Stimulated activated effector memory CD8-positive, alpha-beta T cell treated with anti-CD3 and anti-CD28 coated beads, Interleukin-12 subunit alpha, Interleukin-12 subunit beta, amount 100 ng/mL, for 72 hours (primary cell): ENCODE results near the gene BRIP1.
"Not testable (repeated sequence)": the region's sequence is repeated elsewhere in the genome, so short reads cannot be mapped to it uniquely, and the experiment has no call there.

Experiments used
- ATAC-seq: fragments of 150-1000 bp; cut with Tn5 transposase; 2 replicates; pipeline ENCODE4 v1.10.0; 2021
- DNase-seq, 2 donors: peaks; one replicate each; pipeline ENCODE4 v3.0.0; 2021 to 2022; ENCODE audit warnings: low spot score in 2 of 2
- H3K27ac Mint-ChIP-seq: one replicate; pipeline ENCODE4 v1.8.0; 2022; ENCODE audit warnings: mild to moderate bottlenecking, mixed read lengths
- H3K36me3 Mint-ChIP-seq: one replicate; pipeline ENCODE4 v1.8.0; 2022; ENCODE audit warnings: mild to moderate bottlenecking, mixed read lengths
- H3K4me1 Mint-ChIP-seq: one replicate; pipeline ENCODE4 v1.8.0; 2022; ENCODE audit warnings: mixed read lengths
- H3K4me3 Mint-ChIP-seq: one replicate; pipeline ENCODE4 v1.8.0; 2022; ENCODE audit warnings: mild to moderate bottlenecking, mixed read lengths
- H3K9me3 Mint-ChIP-seq: one replicate; pipeline ENCODE4 v1.8.0; 2022; ENCODE audit warnings: mixed read lengths

The BRIP1 gene

GRCh38 chr17:61732169-61732568, 131.2 kb downstream of the BRIP1 start:
- ATAC-seq = no peak
- no peak for DNase-seq
- Mint-ChIP-seq H3K9me3 (no peaks in the 10 kb centered on the region), H3K27ac (no peak overlapping the region), H3K36me3 (no peaks in the 10 kb centered on the region), H3K4me1 (peaks cover 6% of the 10 kb centered on the region), H3K4me3 (no peak overlapping the region)

- H3K36me3 Mint-ChIP-seq = no peaks in the 10 kb centered on the region
- no peak overlapping the region for H3K27ac Mint-ChIP-seq
- peaks cover 6% of the 10 kb centered on the region for H3K4me1 Mint-ChIP-seq
- DNase-seq (no peak), ATAC-seq (no peak)
- H3K9me3 Mint-ChIP-seq = no peaks in the 10 kb centered on the region
- H3K4me3 Mint-ChIP-seq = no peak overlapping the region
Measured at GRCh38 chr17:61731330-61731729, 132.0 kb downstream of the BRIP1 start.

GRCh38 chr17:61729690-61730268, 133.5 kb downstream of the BRIP1 start:
- Mint-ChIP-seq H3K4me1 (peaks cover 6% of the 10 kb centered on the region), H3K36me3 (no peaks in the 10 kb centered on the region), H3K27ac (no peak overlapping the region), H3K9me3 (no peaks in the 10 kb centered on the region), H3K4me3 (no peak overlapping the region)
- no peak for DNase-seq
- no peak for ATAC-seq

GRCh38 chr17:61728297-61728836, 135.0 kb downstream of the BRIP1 start:
- Mint-ChIP-seq H3K4me3 (no peak overlapping the region), H3K27ac (no peak overlapping the region), H3K9me3 (no peaks in the 10 kb centered on the region), H3K4me1 (peaks cover 6% of the 10 kb centered on the region), H3K36me3 (no peaks in the 10 kb centered on the region)
- ATAC-seq (no peak), DNase-seq (no peak)

GRCh38 chr17:61727798-61728197, 135.5 kb downstream of the BRIP1 start:
- not testable (repeated sequence) for H3K36me3 Mint-ChIP-seq, H3K4me1 Mint-ChIP-seq, ATAC-seq, H3K27ac Mint-ChIP-seq, H3K4me3 Mint-ChIP-seq, H3K9me3 Mint-ChIP-seq, DNase-seq

GRCh38 chr17:61726977-61727376, 136.4 kb downstream of the BRIP1 start:
- Mint-ChIP-seq H3K4me1 (peaks cover 6% of the 10 kb centered on the region), H3K9me3 (no peaks in the 10 kb centered on the region), H3K36me3 (no peaks in the 10 kb centered on the region), H3K27ac (no peak overlapping the region), H3K4me3 (no peak overlapping the region)
- DNase-seq = no peak
- no peak for ATAC-seq

GRCh38 chr17:61724777-61725176, 138.6 kb downstream of the BRIP1 start:
- ATAC-seq = no peak
- H3K4me3 Mint-ChIP-seq = no peak overlapping the region
- H3K36me3 Mint-ChIP-seq = no peaks in the 10 kb centered on the region

GRCh38 chr17:61723914-61724313, 139.4 kb downstream of the BRIP1 start:
- no peak overlapping the region for H3K27ac Mint-ChIP-seq
- ATAC-seq = no peak
- peaks cover 6% of the 10 kb centered on the region for H3K4me1 Mint-ChIP-seq
- DNase-seq = no peak
- no peaks in the 10 kb centered on the region for H3K36me3 Mint-ChIP-seq
- H3K4me3 Mint-ChIP-seq = no peak overlapping the region
- no peaks in the 10 kb centered on the region for H3K9me3 Mint-ChIP-seq

More at GRCh38 chr17:61724777-61725176, 138.6 kb downstream of the BRIP1 start:
- DNase-seq = no peak
- Mint-ChIP-seq H3K9me3 (no peaks in the 10 kb centered on the region), H3K27ac (no peak overlapping the region), H3K4me1 (peaks cover 6% of the 10 kb centered on the region)

- Mint-ChIP-seq H3K4me1 (no peaks in the 10 kb centered on the region), H3K4me3 (no peak overlapping the region), H3K27ac (no peak overlapping the region), H3K36me3 (no peaks in the 10 kb centered on the region), H3K9me3 (no peaks in the 10 kb centered on the region)
- DNase-seq = no peak
- no peak for ATAC-seq
Measured at GRCh38 chr17:61723183-61723582, 140.1 kb downstream of the BRIP1 start.

- Mint-ChIP-seq H3K9me3 (peaks cover 3% of the 10 kb centered on the region), H3K4me3 (no peak overlapping the region), H3K4me1 (no peaks in the 10 kb centered on the region), H3K27ac (no peak overlapping the region), H3K36me3 (no peaks in the 10 kb centered on the region)
- ATAC-seq = no peak
- no peak for DNase-seq
Measured at GRCh38 chr17:61722398-61722797, 140.9 kb downstream of the BRIP1 start.

GRCh38 chr17:61720016-61720795, 143.1 kb downstream of the BRIP1 start:
- ATAC-seq (no peak), DNase-seq (no peak)
- no peak overlapping the region for H3K27ac Mint-ChIP-seq
- no peaks in the 10 kb centered on the region for H3K4me1 Mint-ChIP-seq
- no peak overlapping the region for H3K4me3 Mint-ChIP-seq
- H3K36me3 Mint-ChIP-seq = no peaks in the 10 kb centered on the region
- H3K9me3 Mint-ChIP-seq = peaks cover 11% of the 10 kb centered on the region

- H3K9me3 Mint-ChIP-seq = peaks cover 11% of the 10 kb centered on the region
- DNase-seq, H3K4me3 Mint-ChIP-seq, H3K4me1 Mint-ChIP-seq, ATAC-seq, H3K27ac Mint-ChIP-seq, H3K36me3 Mint-ChIP-seq: not testable (repeated sequence)
Measured at GRCh38 chr17:61719220-61719619, 144.1 kb downstream of the BRIP1 start.

GRCh38 chr17:61718022-61718421, 145.3 kb downstream of the BRIP1 start:
- Mint-ChIP-seq H3K36me3 (no peaks in the 10 kb centered on the region), H3K4me3 (no peak overlapping the region), H3K27ac (no peak overlapping the region), H3K9me3 (peaks cover 11% of the 10 kb centered on the region), H3K4me1 (no peaks in the 10 kb centered on the region)
- ATAC-seq (no peak), DNase-seq (no peak)

- Mint-ChIP-seq H3K27ac (no peak overlapping the region), H3K9me3 (peaks cover 11% of the 10 kb centered on the region), H3K4me1 (no peaks in the 10 kb centered on the region), H3K36me3 (no peaks in the 10 kb centered on the region), H3K4me3 (no peak overlapping the region)
- DNase-seq (no peak), ATAC-seq (no peak)
Measured at GRCh38 chr17:61717352-61717751, 146.0 kb downstream of the BRIP1 start.

- H3K36me3 Mint-ChIP-seq = no peaks in the 10 kb centered on the region
- no peak overlapping the region for H3K4me3 Mint-ChIP-seq
- no peak for DNase-seq
- no peaks in the 10 kb centered on the region for H3K4me1 Mint-ChIP-seq
- peaks cover 11% of the 10 kb centered on the region for H3K9me3 Mint-ChIP-seq
- ATAC-seq = no peak
- no peak overlapping the region for H3K27ac Mint-ChIP-seq
Measured at GRCh38 chr17:61716225-61716829, 147.0 kb downstream of the BRIP1 start.

- H3K36me3 Mint-ChIP-seq = no peaks in the 10 kb centered on the region
- no peak overlapping the region for H3K27ac Mint-ChIP-seq
- ATAC-seq (no peak), DNase-seq (no peak)
- peaks cover 11% of the 10 kb centered on the region for H3K9me3 Mint-ChIP-seq
- H3K4me1 Mint-ChIP-seq = no peaks in the 10 kb centered on the region
- no peak overlapping the region for H3K4me3 Mint-ChIP-seq
Measured at GRCh38 chr17:61715348-61715747, 148.0 kb downstream of the BRIP1 start.
